HG03432 (cell line): ENCODE data around the gene PYDC1.
"Not testable (repeated sequence)": the region's sequence is repeated elsewhere in the genome, so short reads cannot be mapped to it uniquely, and the experiment has no call there.

Source experiments
- ATAC-seq: cut with Tn5 transposase; IDR thresholded peaks from one replicate; pipeline ENCODE4 v1.9.1; 2021; ENCODE audit warnings: mild to moderate bottlenecking, moderate library complexity; ENCODE audit not compliant: unreplicated experiment

PYDC1 gene

DNA sequence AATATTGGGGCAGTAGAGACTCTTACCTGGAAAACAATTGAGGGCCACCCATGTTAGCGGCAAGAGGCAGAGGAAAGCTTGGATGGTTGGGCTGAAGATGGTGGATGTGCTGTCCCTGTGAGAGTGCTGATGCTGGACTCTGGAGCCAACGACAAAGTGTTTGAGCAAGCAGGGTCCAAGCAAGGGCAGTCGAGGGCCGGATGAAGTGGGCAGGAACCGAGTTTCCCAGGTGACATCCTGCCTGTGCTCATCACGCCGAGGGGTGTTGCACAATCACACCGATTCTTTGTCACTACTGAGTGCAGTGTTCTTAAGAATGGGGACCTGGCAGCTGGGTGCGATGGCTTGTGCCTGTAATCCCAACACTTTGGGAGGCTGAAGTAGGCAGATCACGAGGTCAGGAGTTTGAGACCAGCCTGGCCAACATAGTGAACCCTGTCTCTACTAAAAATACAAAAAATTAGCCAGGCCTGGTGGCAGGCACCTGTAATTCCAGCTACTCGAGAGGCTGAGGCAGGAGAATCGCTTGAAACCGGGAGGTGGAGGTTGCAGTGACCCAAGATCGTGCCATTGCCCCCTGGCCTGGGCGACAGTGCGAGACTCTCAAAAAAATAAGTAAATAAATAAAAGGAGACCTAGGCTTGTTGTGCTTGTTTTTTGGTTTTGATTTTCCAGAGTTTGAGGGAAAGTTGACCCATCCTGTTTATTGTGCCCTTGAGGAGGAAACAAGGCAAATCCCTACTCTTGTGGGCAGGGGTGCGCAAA lies 20.4 kb downstream of the PYDC1 start:
- ATAC-seq = no peak

DNA sequence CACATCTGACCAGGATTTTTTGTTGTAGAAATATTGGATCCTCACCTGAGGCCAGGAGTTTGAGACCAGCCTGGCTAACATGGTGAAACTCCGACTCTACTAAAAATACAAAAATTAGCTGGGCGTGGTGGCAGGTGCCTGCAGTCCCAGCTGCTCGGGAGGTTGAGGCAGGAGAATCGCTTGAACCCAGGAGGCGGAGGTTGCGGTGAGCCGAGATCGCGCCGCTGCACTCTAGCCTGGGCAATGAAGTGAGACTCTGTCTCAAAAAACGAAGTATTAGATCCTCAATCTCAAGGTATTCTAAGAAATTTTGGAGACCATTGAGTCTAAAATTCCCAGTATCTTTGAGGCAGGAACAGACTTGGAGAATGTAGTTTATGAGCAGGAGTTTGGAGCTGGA lies 21.1 kb downstream of the PYDC1 start:
- ATAC-seq = not testable (repeated sequence)

DNA sequence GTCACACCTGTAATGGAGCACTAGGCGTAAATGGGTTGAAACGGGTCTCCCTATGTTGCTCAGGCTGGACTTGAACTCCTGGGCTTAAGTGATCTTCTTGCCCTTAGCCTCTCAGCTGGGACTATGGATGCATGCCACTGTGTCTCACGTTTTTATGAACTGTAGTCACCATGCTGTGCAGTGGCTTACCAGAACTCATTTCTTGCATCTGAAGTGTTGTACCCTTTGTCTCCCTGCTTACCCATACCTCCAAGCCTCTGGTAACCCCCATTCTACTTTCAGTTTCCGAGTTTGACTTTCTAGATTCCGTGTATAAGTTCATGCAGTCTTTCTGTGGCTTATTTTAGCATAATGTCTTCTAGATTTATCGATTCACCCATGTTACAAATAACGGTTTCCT lies 22.0 kb downstream of the PYDC1 start:
- ATAC-seq = peak; percentile 80

DNA sequence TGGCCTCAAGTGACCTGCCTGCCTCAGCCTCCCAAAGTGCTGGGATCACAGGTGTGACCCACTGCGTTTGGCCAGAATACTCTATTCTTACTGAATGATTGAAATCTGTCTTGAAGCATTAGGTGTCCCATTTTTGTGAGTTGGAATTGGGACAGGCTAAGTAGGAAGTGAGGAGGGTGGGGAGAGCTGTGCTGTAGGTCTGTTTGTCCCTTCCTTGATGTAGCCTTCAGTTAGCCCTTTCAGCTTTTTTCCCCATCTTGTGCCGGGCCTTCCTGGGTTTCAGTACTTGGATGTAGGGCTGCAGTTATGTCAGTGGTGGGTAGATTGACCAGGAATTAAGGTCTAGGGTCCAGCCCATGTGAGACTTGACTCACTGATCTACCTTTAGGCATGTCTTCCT lies 23.1 kb downstream of the PYDC1 start:
- ATAC-seq = no peak

DNA sequence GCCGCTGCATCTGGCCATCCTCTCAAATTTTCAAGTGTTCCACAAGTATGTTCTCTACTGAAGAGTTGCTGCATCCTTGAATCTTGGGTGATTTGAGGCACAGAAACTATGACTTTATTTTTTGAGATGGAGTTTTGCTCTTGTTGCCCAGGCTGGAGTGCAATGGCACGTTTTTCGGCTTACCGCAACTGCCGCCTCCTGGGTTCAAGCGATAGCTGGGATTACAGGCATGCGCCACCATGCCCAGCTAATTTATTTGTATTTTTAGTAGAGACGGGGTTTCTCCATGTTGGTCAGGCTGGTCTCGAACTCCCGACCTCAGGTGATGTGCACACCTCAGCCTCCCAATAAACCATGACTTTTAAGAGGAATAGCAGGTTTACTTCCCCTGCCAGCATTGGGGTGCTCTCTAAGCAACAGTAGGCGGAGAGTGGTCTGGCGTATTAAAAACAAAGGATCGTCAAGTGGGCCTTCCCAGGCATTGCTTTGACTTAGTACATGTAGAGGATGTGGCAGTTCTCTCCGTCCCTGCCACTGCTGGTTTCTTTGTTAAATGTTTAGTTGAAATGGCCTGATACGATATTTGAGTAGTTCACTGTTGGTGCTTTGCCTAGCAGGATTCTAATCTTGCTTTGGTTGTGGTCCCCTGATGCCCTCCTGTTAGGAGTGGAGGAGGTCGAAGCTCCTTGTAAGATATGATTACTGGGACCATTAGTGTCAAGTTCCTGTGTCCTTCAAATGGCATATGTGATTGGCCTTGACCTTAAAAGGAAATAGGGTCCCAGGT lies 23.9 kb downstream of the PYDC1 start:
- no peak for ATAC-seq

DNA sequence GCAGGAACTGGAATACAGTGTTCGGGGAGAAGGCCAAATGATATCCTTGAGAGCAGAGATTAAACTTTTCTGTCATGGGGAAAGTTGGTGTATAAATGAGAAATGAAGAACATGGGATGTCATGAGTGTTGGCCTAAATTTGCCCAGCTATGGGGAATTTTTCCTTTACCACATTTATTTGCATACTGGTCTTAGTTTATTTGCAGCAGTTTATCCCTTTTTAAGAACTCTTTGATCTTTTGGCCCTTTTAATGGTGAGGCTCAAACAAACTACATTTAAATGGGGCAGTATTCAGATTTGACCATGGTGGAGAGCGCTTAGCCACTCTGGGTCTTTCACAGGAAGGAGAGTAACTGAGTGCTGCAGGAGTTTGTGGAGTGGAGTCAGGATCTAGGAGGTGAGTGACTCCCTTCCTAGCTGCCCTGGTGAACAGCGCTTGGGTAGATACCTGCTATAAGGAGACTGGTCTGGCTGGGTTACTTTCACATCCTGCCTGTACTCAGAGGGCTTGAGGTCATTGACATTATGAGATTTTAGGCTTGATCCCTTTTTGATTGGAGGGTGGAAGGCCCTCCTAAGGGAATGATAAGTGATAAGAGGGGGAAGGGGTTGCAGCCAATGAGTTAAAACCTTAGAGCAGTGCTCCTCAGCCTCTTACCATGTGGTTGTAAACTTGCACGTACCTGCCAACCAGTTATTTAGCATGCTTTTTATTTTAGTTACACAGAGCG lies 25.1 kb downstream of the PYDC1 start:
- no peak for ATAC-seq

DNA sequence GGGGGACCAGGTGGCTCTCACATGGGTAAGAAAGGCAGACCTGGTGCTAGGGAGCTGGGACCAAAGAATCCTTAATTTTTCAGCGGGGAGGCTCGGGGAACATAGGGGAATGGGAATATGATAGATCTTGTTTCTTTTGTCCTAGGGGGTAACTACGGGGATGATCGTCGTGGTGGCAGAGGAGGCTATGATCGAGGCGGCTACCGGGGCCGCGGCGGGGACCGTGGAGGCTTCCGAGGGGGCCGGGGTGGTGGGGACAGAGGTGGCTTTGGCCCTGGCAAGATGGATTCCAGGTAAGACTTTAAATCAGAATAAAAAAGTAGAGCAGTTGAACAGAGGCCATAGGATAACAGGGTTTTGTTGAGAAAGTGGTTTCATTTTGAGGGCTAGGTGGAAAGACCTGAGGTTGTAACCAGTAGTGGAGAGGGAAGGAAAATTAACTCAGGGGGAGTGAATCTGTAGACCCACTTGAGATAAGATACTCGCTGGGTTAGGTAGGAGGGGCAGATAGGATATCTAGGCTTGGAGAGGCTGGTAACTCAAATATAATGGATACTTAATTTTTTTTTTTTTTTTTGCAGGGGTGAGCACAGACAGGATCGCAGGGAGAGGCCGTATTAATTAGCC lies 26.0 kb downstream of the PYDC1 start:
- ATAC-seq = no peak

DNA sequence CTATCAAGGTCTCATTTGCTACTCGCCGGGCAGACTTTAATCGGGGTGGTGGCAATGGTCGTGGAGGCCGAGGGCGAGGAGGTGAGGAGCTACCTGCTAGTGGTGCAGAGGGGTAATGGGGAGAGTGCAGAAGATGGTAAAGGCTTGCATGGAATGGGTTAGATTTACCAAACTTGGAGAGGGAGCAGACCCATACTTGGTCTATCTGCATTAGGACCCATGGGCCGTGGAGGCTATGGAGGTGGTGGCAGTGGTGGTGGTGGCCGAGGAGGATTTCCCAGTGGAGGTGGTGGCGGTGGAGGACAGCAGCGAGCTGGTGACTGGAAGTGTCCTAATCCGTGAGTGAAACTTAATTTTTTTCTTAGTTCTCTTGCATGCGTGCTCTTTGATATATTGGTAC lies 26.9 kb downstream of the PYDC1 start:
- ATAC-seq = no peak

DNA sequence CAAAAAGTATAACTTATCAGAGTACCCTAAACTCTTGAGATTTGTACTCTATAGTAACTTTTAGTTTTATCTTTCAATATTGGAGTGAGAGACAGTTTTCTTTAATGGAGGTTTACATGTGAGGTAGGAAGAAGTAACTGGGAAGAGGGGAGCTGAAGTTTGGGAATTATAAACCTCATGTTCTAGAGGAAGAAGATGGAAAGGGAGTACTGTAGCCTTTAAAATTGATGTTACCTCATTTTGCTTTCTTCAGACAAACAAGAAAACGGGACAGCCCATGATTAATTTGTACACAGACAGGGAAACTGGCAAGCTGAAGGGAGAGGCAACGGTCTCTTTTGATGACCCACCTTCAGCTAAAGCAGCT lies 27.5 kb downstream of the PYDC1 start:
- no peak for ATAC-seq

DNA sequence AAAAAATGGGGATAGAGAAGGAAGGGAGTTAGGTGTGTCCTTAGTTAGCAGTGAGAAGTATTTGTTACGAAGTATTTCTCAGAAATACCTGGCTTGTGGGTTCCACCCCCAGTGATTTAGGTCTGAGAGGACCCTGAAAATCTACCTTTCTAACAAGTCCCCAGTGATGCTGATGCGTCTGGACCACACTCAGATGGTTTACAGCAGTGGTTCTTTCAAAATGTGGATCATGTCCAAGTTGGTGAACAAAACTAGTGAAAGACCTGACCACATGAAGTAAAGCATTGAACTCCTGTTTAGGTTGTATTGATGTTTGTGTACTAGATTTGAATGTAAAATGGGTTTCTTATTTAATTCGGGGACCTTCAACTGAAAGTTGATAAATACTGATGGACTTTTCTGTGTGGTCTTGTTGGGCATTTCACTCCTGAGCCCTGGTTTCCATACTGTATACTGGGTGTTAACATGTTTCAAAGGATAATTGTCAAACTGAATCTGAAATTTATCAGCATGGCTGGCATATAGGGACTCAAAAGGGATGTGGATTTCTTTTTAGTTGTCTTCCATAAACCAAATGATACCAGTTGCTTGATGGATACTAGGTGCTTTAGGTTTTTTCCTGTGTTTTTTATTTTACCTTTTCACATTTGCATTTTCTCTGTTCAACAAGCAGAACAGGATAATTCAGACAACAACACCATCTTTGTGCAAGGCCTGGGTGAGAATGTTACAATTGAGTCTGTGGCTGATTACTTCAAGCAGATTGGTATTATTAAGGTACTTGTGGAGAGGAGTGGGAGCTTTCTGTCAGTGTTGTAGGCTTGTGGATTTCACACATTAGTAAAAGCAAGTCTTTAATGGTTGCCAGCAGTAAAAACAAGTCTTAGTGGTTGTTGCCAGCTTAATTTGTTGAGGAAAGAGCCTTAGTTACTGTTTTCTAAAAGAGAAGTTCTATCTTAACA lies 28.2 kb downstream of the PYDC1 start:
- ATAC-seq = no peak

DNA sequence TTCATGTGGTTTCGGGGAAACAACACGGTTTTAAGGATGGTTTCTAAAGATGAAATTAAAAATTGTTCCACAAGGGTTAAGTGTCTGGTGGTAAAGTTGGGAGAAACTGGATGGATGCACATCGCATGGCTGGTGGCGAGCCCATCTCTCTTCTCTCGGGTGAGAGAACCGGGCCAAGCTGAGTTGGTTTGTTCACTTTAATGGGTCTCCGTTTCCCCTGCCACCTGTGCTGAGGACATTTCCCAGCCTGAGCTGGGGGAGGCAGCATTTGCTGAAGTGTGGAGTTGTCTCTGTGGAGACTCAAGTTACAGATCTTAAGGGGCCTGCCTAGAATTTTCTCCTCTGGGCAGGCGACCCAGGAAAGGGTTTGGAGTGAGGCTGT lies 29.1 kb downstream of the PYDC1 start:
- no peak for ATAC-seq

DNA sequence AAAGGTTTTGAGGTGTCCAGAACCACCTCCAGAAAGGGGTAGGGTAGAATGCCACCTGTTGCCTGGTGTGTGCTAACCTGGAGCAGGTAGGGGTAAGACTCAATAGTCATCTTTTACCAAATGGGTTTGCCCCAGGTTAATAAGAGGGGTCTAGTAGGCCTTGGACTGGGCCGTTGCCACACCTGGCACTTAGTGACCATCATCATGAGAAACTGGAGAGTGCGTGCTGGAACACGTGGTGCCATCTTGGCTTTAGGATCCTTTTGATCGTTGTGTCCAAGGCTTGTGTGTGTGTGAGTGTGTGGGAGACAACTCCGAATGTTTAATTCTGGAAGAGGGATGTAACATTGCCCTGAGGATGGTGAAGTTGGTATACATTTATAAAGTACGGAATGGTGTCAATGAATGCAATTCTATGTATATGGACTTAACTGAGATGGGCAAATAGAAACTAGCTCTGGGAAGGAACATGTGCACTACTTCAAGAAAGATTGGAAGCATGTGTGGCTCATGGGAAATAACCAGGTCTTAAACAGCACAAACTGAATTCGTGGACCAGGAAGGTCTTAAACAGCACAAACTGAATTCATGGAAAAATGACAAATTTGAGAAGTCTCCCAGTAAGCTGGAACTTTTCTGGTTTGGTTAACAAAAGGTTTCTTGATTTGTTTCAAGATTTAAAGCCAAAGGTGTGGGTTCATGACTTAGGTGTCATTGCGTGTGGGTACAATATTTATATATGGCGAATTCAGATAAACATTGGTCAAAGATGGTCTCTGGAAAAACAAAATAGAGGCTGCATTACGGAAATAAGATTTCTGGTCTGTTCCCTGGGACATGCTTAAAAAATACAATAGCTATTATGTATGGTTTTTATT lies 29.8 kb downstream of the PYDC1 start:
- no peak for ATAC-seq

DNA sequence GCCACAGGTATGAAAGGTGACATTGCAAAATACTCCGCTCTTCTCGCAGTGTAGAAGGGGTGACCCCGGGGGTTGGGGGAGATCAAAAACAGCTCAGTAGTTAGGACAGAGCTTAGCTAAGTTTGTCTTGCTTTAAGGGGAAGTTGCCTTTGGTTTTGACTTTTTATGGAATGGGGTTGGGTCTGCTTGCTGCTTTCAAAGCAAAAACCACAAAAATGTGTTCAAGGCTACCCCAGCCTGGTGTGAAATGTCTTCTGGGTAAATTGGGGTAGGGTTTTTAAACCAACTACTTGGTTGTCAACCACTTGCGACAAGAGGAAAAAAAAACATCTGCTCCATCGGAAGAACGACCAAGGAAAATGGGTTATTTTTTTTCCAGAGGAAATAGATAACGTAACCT lies 30.8 kb downstream of the PYDC1 start:
- no peak for ATAC-seq

DNA sequence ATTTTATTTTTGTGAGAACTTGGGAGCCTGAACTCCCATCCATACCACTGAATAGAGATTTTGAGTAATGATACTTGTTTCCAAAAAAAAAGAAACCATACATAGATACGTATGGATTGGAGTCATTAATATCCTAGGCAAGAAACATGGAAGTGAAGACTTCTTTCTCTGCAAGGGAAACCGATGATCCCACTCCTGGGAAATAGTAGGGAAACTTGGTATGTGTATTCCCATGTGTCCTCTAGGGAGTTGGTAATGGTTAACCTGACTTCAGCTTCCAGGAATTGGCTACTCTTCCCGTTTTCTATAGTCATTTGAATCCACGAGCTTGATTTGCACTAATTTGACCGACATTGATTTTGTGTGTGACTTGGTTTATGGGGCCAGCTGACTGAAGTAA lies 31.6 kb downstream of the PYDC1 start:
- no peak for ATAC-seq

DNA sequence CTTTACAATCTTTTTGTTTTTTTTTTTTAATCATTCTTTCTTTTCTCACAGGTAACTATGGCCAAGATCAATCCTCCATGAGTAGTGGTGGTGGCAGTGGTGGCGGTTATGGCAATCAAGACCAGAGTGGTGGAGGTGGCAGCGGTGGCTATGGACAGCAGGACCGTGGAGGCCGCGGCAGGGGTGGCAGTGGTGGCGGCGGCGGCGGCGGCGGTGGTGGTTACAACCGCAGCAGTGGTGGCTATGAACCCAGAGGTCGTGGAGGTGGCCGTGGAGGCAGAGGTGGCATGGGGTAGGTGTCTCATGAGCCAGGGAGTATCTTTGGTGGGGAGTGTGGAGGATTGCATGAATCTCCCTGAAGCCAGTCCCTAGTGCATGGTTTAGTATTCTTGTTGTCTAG lies 32.0 kb downstream of the PYDC1 start:
- no peak for ATAC-seq

DNA sequence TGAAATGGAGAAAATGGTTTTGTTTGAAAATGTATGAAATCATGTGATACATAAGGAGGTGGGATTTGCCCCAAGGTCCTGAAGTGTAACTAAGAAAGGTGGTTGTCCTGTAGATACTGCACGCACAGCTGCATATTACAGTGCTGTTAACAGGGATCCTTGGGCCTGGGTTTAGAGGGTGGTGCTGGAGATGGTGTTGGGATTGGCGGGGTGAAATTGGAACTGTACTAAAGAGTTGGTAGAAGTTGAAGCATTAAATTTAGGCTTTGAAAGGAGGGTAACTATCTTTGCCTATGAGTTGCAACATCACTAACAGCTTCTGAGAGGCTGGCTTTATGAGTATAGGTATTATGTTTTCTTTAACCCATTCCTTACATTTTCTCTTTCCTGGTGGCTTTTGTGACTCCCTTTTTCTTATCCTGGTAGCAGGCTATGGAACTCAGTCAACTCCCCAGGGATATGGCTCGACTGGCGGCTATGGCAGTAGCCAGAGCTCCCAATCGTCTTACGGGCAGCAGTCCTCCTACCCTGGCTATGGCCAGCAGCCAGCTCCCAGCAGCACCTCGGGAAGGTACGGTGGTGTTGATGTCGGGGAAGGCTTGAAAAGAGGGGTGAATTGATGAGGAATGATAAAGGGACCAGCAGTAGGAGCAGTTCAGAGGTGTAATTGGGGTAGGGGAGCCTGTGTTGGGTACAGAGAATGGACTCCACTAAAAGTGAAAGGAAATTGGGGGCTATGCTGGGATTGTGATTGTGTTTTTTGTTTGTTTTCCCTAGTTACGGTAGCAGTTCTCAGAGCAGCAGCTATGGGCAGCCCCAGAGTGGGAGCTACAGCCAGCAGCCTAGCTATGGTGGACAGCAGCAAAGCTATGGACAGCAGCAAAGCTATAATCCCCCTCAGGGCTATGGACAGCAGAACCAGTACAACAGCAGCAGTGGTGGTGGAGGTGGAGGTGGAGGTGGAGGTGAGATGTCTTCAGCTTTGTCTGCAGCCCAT lies 33.2 kb downstream of the PYDC1 start:
- no peak for ATAC-seq

DNA sequence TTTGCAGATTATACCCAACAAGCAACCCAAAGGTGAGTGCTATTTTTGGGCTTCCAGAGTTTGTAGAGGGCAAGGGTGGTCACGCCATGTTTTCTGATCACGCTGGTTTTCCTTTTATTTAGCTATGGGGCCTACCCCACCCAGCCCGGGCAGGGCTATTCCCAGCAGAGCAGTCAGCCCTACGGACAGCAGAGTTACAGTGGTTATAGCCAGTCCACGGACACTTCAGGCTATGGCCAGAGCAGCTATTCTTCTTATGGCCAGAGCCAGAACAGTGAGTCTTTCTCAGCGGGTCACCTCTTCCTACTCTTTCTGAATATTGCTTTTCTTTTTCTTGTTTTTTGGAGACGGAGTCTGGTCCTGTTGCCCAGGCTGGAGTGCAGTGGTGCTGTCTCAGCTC lies 34.5 kb downstream of the PYDC1 start:
- no peak for ATAC-seq
